Stomach (tissue), 9 donors: ENCODE results near the gene DOCK1. TPM values are rescaled to one million over a fixed set of nuclear protein-coding genes. Genes with fewer than 3 reads are reported as not detected.

Experiments
- DNase-seq, 2 donors: peaks; one replicate each; pipeline versions ENCODE4 v3.0.0 to v3.0.0-alpha.2; 2013 to 2019
- H3K27ac ChIP-seq, 5 donors: fragments of 200-600 bp in 4 of 5; sonication (generic) in 4 of 5; one replicate each; pipeline ENCODE4 v1.5.1; 2013 to 2019; ENCODE audit warnings: mild to moderate bottlenecking in 1 of 5, moderate library complexity in 1 of 5
- H3K27me3 ChIP-seq, 3 donors: fragments of 200-600 bp; sonication (generic); one replicate each; pipeline ENCODE4 v1.5.1; 2017 to 2019; ENCODE audit warnings: mixed run types in 1 of 3
- H3K36me3 ChIP-seq, 4 donors: fragments of 200-600 bp; sonication (generic); 1 replicate in 3 of 4; 2 replicates in 1 of 4; pipeline ENCODE4 v1.5.1; 2016 to 2019
- H3K4me1 ChIP-seq, 4 donors: fragments of 200-600 bp; sonication (generic); one replicate each; pipeline ENCODE4 v1.5.1; 2016 to 2019
- H3K4me3 ChIP-seq, 4 donors: fragments of 200-600 bp; sonication (generic) in 3 of 4; one replicate each; pipeline ENCODE4 v1.5.1; 2016 to 2019; ENCODE audit warnings: mild to moderate bottlenecking in 1 of 4
- H3K9me3 ChIP-seq, 4 donors: fragments of 200-600 bp; sonication (generic); one replicate each; pipeline ENCODE4 v1.5.1; 2016 to 2019
- EP300 ChIP-seq: sonication (generic); formaldehyde crosslinking; IDR thresholded peaks from one replicate; pipeline ENCODE4 v1.6.1; 2017; ENCODE audit warnings: antibody characterized with exemption
- POLR2A ChIP-seq, 4 donors: fragments of 450-650 bp; IDR thresholded peaks; one replicate each; pipeline ENCODE4 v1.6.1; 2016; ENCODE audit warnings: antibody characterized with exemption in 4 of 4, control low read depth in 2 of 4, mild to moderate bottlenecking in 1 of 4, moderate library complexity in 1 of 4
- POLR2AphosphoS5 ChIP-seq, 3 donors: sonication (generic); formaldehyde crosslinking; IDR thresholded peaks; one replicate each; pipeline ENCODE4 v1.6.1; 2016; ENCODE audit warnings: antibody characterized with exemption in 3 of 3
- WGBS, 5 donors: extraction: QIAGEN DNeasy Blood & Tissue Kit in 3 of 5; methylation state at CpG; one replicate each; pipeline versions ENCODE4 v1.1.5 to v1.1.7; 2013 to 2018; 5-methylcytosine and 5-hydroxymethylcytosine counted together
- intact Hi-C: fragments of 100-400 bp; cut with DNase I; formaldehyde crosslinking; loops from one replicate; pipeline ENCODE4 v1.15.1; 2023; ENCODE audit warnings: low total_unique reads
- polyA plus RNA-seq, 3 donors: library from polyadenylated mRNA; stranded (reverse); fragments of 200-250 nt; gene quantifications; one replicate each; pipeline ENCODE4 v1.2.3, GENCODE V29; 2013
- total RNA-seq, 5 donors: library from RNA; depleted of rRNA; stranded (reverse); fragments of >200 nt; gene quantifications; one replicate each; pipeline versions ENCODE4 v1.1.0 to v1.2.3, GENCODE V29; 2014 to 2016
- TF ChIP-seq, protein P1 (sequence below), 7 experiments: fragments of 450-650 bp in 4 of 7; fragments of 200-600 bp in 3 of 7; sonication (generic) in 3 of 7; IDR thresholded peaks; one replicate each; pipeline ENCODE4 v1.5.1; 2016 to 2019; ENCODE audit warnings: antibody characterized with exemption in 7 of 7, control low read depth in 2 of 7, mild to moderate bottlenecking in 1 of 7
- donor health status: healthy with polysubstance abuse.
- donor health status: Bipolar disorder and iron deficiency.
- donor health status: healthy.

Gene DOCK1
- total and polyA plus RNA-seq, 8 donors, result 8.4 to 114 (median 35.0) TPM

- H3K4me1 ChIP-seq, result no peaks in the 10 kb centered on the region
- 90 to 97% (median 94%) methylated on average over 12 to 13 of the region's 13 CpGs for WGBS, 5 donors
- TF ChIP-seq POLR2A (IDR thresholded peaks at IDR 0.05), result no peak
- H3K9me3 ChIP-seq, result no peaks in the 10 kb centered on the region
- intact Hi-C loops, result no loop called here
- no peak overlapping the region for H3K27ac ChIP-seq
- H3K36me3 ChIP-seq, result peaks cover 31 to 99% (median 91%) of the 10 kb centered on the region in 4 donors
- no peak overlapping the region for H3K4me3 ChIP-seq
- no peaks in the 10 kb centered on the region for H3K27me3 ChIP-seq
- no peak for DNase-seq
Observed at GRCh38 chr10:127444155-127444554, 538.9 kb downstream of the DOCK1 start.

GRCh38 chr10:127447197-127447596 is 542.0 kb downstream of the DOCK1 start:
- intact Hi-C loops, result no loop called here
- Histone ChIP-seq H3K27me3 (no peaks in the 10 kb centered on the region), H3K4me3 (no peak overlapping the region), H3K4me1 (no peaks in the 10 kb centered on the region), H3K27ac (no peak overlapping the region), H3K9me3 (no peaks in the 10 kb centered on the region), H3K36me3 (peaks cover 16 to 100% (median 88%) of the 10 kb centered on the region in 4 donors)
- no peak for DNase-seq
- WGBS, 5 donors, result 89 to 97% (median 91%) methylated on average over 7 to 17 of the region's 17 CpGs
- TF ChIP-seq POLR2AphosphoS5 (IDR thresholded peaks at IDR 0.05) (no peak), EP300 (no peak), POLR2A (IDR thresholded peaks at IDR 0.05) (no peak)
- TF ChIP-seq, protein P1, sequence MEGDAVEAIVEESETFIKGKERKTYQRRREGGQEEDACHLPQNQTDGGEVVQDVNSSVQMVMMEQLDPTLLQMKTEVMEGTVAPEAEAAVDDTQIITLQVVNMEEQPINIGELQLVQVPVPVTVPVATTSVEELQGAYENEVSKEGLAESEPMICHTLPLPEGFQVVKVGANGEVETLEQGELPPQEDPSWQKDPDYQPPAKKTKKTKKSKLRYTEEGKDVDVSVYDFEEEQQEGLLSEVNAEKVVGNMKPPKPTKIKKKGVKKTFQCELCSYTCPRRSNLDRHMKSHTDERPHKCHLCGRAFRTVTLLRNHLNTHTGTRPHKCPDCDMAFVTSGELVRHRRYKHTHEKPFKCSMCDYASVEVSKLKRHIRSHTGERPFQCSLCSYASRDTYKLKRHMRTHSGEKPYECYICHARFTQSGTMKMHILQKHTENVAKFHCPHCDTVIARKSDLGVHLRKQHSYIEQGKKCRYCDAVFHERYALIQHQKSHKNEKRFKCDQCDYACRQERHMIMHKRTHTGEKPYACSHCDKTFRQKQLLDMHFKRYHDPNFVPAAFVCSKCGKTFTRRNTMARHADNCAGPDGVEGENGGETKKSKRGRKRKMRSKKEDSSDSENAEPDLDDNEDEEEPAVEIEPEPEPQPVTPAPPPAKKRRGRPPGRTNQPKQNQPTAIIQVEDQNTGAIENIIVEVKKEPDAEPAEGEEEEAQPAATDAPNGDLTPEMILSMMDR (IDR thresholded peaks at IDR 0.05), result no peak

GRCh38 chr10:127449490-127449889 is 544.3 kb downstream of the DOCK1 start:
- peaks cover 9 to 88% (median 85%) of the 10 kb centered on the region in 4 donors for H3K36me3 ChIP-seq
- TF ChIP-seq EP300 (no peak), POLR2AphosphoS5 (IDR thresholded peaks at IDR 0.05) (no peak), POLR2A (IDR thresholded peaks at IDR 0.05) (no peak)
- TF ChIP-seq, protein P1 (IDR thresholded peaks at IDR 0.05), result no peak
- H3K4me3 ChIP-seq, result no peak overlapping the region
- no peaks in the 10 kb centered on the region for H3K4me1 ChIP-seq
- no peaks in the 10 kb centered on the region for H3K27me3 ChIP-seq
- intact Hi-C loops, result no loop called here
- no peak for DNase-seq
- H3K27ac ChIP-seq, result no peak overlapping the region
- H3K9me3 ChIP-seq, result no peaks in the 10 kb centered on the region
- WGBS, 5 donors, result 60 to 89% (median 79%) methylated on average over 3 of the region's 3 CpGs

GRCh38 chr10:127450644-127451043 is 545.4 kb downstream of the DOCK1 start:
- intact Hi-C loops, result no loop called here
- no peaks in the 10 kb centered on the region for H3K9me3 ChIP-seq
- no peak overlapping the region for H3K4me3 ChIP-seq
- no peaks in the 10 kb centered on the region for H3K27me3 ChIP-seq
- no peak for TF ChIP-seq POLR2A (IDR thresholded peaks at IDR 0.05)
- TF ChIP-seq EP300, result no peak
- no peak for DNase-seq
- H3K36me3 ChIP-seq, result peaks cover 0 to 77% (median 73%) of the 10 kb centered on the region in 4 donors
- no peak overlapping the region for H3K27ac ChIP-seq
- 64 to 80% (median 66%) methylated on average over 4 of the region's 4 CpGs for whole genome bisulfite sequencing, 5 donors
- H3K4me1 ChIP-seq, result no peaks in the 10 kb centered on the region

GRCh38 chr10:127451628-127452027 is 546.4 kb downstream of the DOCK1 start:
- H3K27me3 ChIP-seq, result no peaks in the 10 kb centered on the region
- H3K4me3 ChIP-seq, result no peak overlapping the region
- no peaks in the 10 kb centered on the region for H3K9me3 ChIP-seq
- H3K27ac ChIP-seq, result no peak overlapping the region
- no peak for DNase-seq
- TF ChIP-seq POLR2AphosphoS5 (IDR thresholded peaks at IDR 0.05), result no peak
- TF ChIP-seq EP300, result no peak
- TF ChIP-seq, protein P1 (IDR thresholded peaks at IDR 0.05), result no peak
- TF ChIP-seq POLR2A (IDR thresholded peaks at IDR 0.05), result no peak
- H3K4me1 ChIP-seq, result no peaks in the 10 kb centered on the region
- 90 to 96% (median 92%) methylated on average over 4 of the region's 4 CpGs for WGBS, 5 donors
- H3K36me3 ChIP-seq, result peaks cover 0 to 67% (median 64%) of the 10 kb centered on the region in 4 donors
- intact Hi-C loops, result no loop called here
